ENCODE data around the gene ATP8A2.
A peak's percentile ranks its signal among the peaks of the same experiment; 100 is the strongest.

The ATP8A2 gene

GRCh38 chr13:25371875-25372283 lies at the start of gene ATP8A2:
ATP8A2 (plus strand) TSS chr13:25371974; CDS start chr13:25372213, 239 bp downstream.
- DNase-seq (ENCODE audit: low read depth, low spot score), result no peak
- H3K36me3 ChIP-seq (ENCODE audit: insufficient read depth, low read length), result no peaks in the 10 kb centered on the region
- peak within 1 kb of the TSS; percentile 80 for H3K4me3 ChIP-seq
- H3K9me3 ChIP-seq (ENCODE audit: low read depth, low read length), result no peaks in the 10 kb centered on the region
- H3K9ac ChIP-seq (ENCODE audit: insufficient read length), result peak within 1 kb of the TSS; percentile 25
- TF ChIP-seq EZH2 (IDR thresholded peaks at IDR 0.05), result no peak
- TF ChIP-seq FOXP2 (optimal IDR thresholded peaks at IDR 0.05; ENCODE audit: control extremely low read depth, extremely low read length, insufficient read depth), result no peak
- no peak for TF ChIP-seq POLR2AphosphoS5 (IDR thresholded peaks at IDR 0.05; ENCODE audit: borderline replicate concordance, low read depth, low read length)
- H3K27ac ChIP-seq, result no peak within 1 kb of the TSS

DNA sequence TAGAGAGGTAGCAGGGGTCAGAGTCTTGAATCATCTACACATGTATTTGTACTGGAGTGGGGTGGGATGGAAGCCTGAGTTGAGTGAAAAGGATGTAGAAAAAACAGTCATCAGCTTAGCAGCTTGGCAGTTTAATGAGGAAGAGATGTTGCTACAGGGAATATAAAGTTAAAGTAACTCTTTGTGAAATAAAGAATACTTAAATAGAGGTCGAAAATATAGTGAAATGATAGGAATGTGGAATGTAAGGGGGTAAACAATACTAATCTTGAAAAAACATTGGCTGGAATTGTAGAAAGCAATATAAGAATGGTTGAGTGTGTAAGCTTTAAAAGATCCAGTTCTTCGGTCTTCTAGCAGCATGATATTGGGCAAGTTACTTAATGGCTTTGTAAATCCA lies 47.7 kb upstream of the ATP8A2 start:
- peaks cover 96% of the 10 kb centered on the region for H3K36me3 ChIP-seq (ENCODE audit: insufficient read depth, low read length)
- no peak for DNase-seq (ENCODE audit: low read depth, low spot score)
- peak overlapping the region; percentile 29; the same call in 1 of the 2 replicates for H3K27ac ChIP-seq
- H3K9ac ChIP-seq (ENCODE audit: insufficient read length), result no peak overlapping the region
- no peaks in the 10 kb centered on the region for H3K9me3 ChIP-seq (ENCODE audit: low read depth, low read length)
- no peak for TF ChIP-seq POLR2AphosphoS5 (IDR thresholded peaks at IDR 0.05; ENCODE audit: borderline replicate concordance, low read depth, low read length)
- TF ChIP-seq FOXP2 (optimal IDR thresholded peaks at IDR 0.05; ENCODE audit: control extremely low read depth, extremely low read length, insufficient read depth), result no peak
- TF ChIP-seq EZH2 (IDR thresholded peaks at IDR 0.05), result no peak
- no peak overlapping the region for H3K4me3 ChIP-seq

- Histone ChIP-seq H3K9me3 (ENCODE audit: low read depth, low read length) (no peaks in the 10 kb centered on the region), H3K27ac (0 out of 2 replicates have a peak overlapping the region, but pooled peaks have one; percentile 15), H3K36me3 (ENCODE audit: insufficient read depth, low read length) (peaks cover 99% of the 10 kb centered on the region), H3K9ac (ENCODE audit: insufficient read length) (no peak overlapping the region), H3K4me3 (no peak overlapping the region)
- DNase-seq (ENCODE audit: low read depth, low spot score), result no peak
- TF ChIP-seq FOXP2 (optimal IDR thresholded peaks at IDR 0.05; ENCODE audit: control extremely low read depth, extremely low read length, insufficient read depth) (no peak), POLR2AphosphoS5 (IDR thresholded peaks at IDR 0.05; ENCODE audit: borderline replicate concordance, low read depth, low read length) (no peak), EZH2 (IDR thresholded peaks at IDR 0.05) (no peak)
These were observed 42.1 kb upstream of the ATP8A2 start for GRCh38 chr13:25329706-25330105.

DNA sequence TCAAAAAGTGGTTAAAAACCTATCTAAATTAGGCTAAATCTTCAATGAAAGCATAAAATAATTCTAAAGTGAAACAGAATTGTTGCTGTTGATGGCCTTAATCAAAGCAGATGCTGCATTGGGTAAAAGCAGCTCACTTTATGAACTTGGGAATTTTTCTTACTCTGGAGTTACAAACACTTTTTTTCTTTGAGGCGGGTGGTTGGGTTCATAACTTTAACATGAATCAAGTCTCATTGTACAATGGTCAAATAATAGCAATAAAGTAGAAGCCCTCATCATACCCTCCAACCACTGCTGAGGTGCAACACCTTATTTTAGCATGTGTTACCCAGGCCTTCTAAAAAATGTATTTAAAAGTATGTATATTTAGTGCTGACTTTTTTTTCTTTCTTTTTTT lies 41.2 kb upstream of the ATP8A2 start:
- Histone ChIP-seq H3K36me3 (ENCODE audit: insufficient read depth, low read length) (peaks cover 98% of the 10 kb centered on the region), H3K4me3 (no peak overlapping the region), H3K9ac (ENCODE audit: insufficient read length) (no peak overlapping the region), H3K9me3 (ENCODE audit: low read depth, low read length) (no peaks in the 10 kb centered on the region), H3K27ac (peak overlapping the region; percentile 4; the same call in 1 of the 2 replicates)
- no peak for TF ChIP-seq EZH2 (IDR thresholded peaks at IDR 0.05)
- no peak for TF ChIP-seq POLR2AphosphoS5 (IDR thresholded peaks at IDR 0.05; ENCODE audit: borderline replicate concordance, low read depth, low read length)
- no peak for TF ChIP-seq FOXP2 (optimal IDR thresholded peaks at IDR 0.05; ENCODE audit: control extremely low read depth, extremely low read length, insufficient read depth)
- no peak for DNase-seq (ENCODE audit: low read depth, low spot score)

DNA sequence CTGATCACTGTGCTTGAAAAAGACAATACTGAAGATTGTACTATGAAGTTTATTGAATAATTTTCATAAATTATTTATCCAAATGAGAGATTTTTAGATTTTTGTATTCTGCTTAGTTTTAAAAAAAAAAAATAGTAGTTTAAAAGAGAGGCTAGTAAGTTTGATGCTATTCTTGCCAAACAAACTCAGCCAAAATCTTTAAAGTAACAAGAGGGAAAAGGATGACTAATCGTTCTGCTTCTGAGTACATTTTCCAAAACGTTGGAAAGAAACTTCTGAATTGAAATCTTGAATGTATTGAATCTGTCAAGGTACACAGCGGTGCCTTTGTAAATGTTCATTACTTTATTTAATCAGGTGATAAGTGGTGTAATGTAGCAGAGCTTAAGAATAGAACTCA lies 35.9 kb upstream of the ATP8A2 start:
- no peak for TF ChIP-seq POLR2AphosphoS5 (IDR thresholded peaks at IDR 0.05; ENCODE audit: borderline replicate concordance, low read depth, low read length)
- TF ChIP-seq EZH2 (IDR thresholded peaks at IDR 0.05), result no peak
- no peak for TF ChIP-seq FOXP2 (optimal IDR thresholded peaks at IDR 0.05; ENCODE audit: control extremely low read depth, extremely low read length, insufficient read depth)
- H3K36me3 ChIP-seq (ENCODE audit: insufficient read depth, low read length), result peaks cover 90% of the 10 kb centered on the region

DNA sequence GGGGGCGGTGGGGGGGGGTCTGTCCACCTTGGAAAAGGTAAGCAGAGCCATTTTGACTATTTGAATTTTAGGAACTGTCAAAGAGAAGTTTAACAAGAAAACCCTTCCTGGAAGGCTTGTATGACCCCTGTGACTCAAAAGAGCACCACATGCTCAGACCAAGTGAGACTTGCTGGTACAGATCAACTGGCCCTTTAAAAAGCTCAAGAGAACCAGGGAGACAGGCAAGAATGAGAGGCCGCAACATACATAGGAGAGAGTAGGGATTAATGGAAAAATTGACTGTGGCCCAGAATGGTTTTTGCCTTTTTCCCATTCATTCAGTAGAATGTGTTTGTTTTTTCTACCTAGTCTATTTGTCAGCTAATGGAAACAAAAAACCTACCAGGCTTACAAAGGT lies 26.2 kb upstream of the ATP8A2 start:
- no peak for DNase-seq (ENCODE audit: low read depth, low spot score)
- TF ChIP-seq EZH2 (IDR thresholded peaks at IDR 0.05) (no peak), POLR2AphosphoS5 (IDR thresholded peaks at IDR 0.05; ENCODE audit: borderline replicate concordance, low read depth, low read length) (0 out of 2 replicates have a peak, but pooled peaks have one; percentile 5), FOXP2 (optimal IDR thresholded peaks at IDR 0.05; ENCODE audit: control extremely low read depth, extremely low read length, insufficient read depth) (no peak)
- Histone ChIP-seq H3K9ac (ENCODE audit: insufficient read length) (no peak overlapping the region), H3K36me3 (ENCODE audit: insufficient read depth, low read length) (peaks cover 10% of the 10 kb centered on the region), H3K27ac (0 out of 2 replicates have a peak overlapping the region, but pooled peaks have one; percentile 23), H3K9me3 (ENCODE audit: low read depth, low read length) (no peaks in the 10 kb centered on the region), H3K4me3 (no peak overlapping the region)

More for the DNA sequence above, 35.9 kb upstream of the ATP8A2 start:
- H3K27ac ChIP-seq, result peak overlapping the region; percentile 12; the same call in 1 of the 2 replicates
- DNase-seq (ENCODE audit: low read depth, low spot score), result no peak
- H3K9me3 ChIP-seq (ENCODE audit: low read depth, low read length), result no peaks in the 10 kb centered on the region
- no peak overlapping the region for H3K4me3 ChIP-seq
- no peak overlapping the region for H3K9ac ChIP-seq (ENCODE audit: insufficient read length)

- H3K36me3 ChIP-seq (ENCODE audit: insufficient read depth, low read length), result peaks cover 3% of the 10 kb centered on the region; the same call in 1 of the 2 replicates
- DNase-seq (ENCODE audit: low read depth, low spot score), result no peak
- H3K27ac ChIP-seq, result peak overlapping the region; percentile 42; the same call in 1 of the 2 replicates
These were observed 24.6 kb upstream of the ATP8A2 start for GRCh38 chr13:25347151-25347550.

DNA sequence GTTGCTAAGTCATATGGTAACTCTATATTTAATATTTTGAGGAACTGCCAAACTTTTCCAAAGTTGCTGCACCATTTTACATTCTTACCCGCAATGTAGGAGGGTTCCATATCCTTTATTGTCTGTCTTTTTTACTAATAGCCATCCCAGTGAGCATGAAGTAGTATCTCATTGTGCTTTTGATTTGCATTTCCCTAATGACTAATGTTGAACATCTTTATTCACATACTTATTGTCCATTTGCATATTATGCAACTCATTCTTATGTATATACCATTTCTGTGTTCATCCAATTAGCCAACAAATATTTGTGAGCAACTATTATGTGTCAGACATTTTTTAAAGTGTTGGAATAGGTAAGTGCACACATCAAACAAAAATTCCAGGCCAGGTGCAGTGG lies 20.4 kb upstream of the ATP8A2 start:
- Histone ChIP-seq H3K36me3 (ENCODE audit: insufficient read depth, low read length) (no peaks in the 10 kb centered on the region), H3K9ac (ENCODE audit: insufficient read length) (no peak overlapping the region), H3K9me3 (ENCODE audit: low read depth, low read length) (no peaks in the 10 kb centered on the region), H3K27ac (no peak overlapping the region), H3K4me3 (no peak overlapping the region)
- DNase-seq (ENCODE audit: low read depth, low spot score), result no peak
- TF ChIP-seq FOXP2 (optimal IDR thresholded peaks at IDR 0.05; ENCODE audit: control extremely low read depth, extremely low read length, insufficient read depth) (no peak), EZH2 (IDR thresholded peaks at IDR 0.05) (no peak), POLR2AphosphoS5 (IDR thresholded peaks at IDR 0.05; ENCODE audit: borderline replicate concordance, low read depth, low read length) (no peak)

More at GRCh38 chr13:25347151-25347550, 24.6 kb upstream of the ATP8A2 start:
- no peak overlapping the region for H3K9ac ChIP-seq (ENCODE audit: insufficient read length)
- TF ChIP-seq FOXP2 (optimal IDR thresholded peaks at IDR 0.05; ENCODE audit: control extremely low read depth, extremely low read length, insufficient read depth), result no peak
- TF ChIP-seq EZH2 (IDR thresholded peaks at IDR 0.05), result no peak
- TF ChIP-seq POLR2AphosphoS5 (IDR thresholded peaks at IDR 0.05; ENCODE audit: borderline replicate concordance, low read depth, low read length), result no peak
- no peak overlapping the region for H3K4me3 ChIP-seq
- no peaks in the 10 kb centered on the region for H3K9me3 ChIP-seq (ENCODE audit: low read depth, low read length)

DNA sequence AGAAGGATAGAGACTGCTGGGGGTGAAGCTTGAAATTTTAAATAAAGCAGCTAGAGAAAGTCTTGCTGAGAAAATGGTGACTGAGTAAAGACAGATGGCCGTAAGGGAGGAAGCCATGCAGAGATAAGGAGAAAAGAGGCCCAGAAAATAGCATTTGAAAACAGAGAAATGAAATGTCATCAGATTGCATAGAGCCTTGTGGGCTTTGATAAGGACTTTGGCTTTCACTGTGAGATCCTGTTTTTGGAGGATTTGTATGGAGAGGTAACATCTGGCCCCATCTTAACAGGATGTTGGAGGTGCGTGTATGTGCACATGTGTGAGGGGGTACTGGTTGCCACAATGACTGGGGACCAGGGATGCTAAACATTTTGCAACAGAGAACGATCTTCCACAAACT lies 19.5 kb upstream of the ATP8A2 start:
- no peak overlapping the region for H3K9ac ChIP-seq (ENCODE audit: insufficient read length)
- H3K4me3 ChIP-seq, result no peak overlapping the region
- H3K9me3 ChIP-seq (ENCODE audit: low read depth, low read length), result no peaks in the 10 kb centered on the region
- TF ChIP-seq EZH2 (IDR thresholded peaks at IDR 0.05) (no peak), FOXP2 (optimal IDR thresholded peaks at IDR 0.05; ENCODE audit: control extremely low read depth, extremely low read length, insufficient read depth) (no peak), POLR2AphosphoS5 (IDR thresholded peaks at IDR 0.05; ENCODE audit: borderline replicate concordance, low read depth, low read length) (no peak)
- no peak overlapping the region for H3K27ac ChIP-seq
- no peak for DNase-seq (ENCODE audit: low read depth, low spot score)
- no peaks in the 10 kb centered on the region for H3K36me3 ChIP-seq (ENCODE audit: insufficient read depth, low read length)
